GM10266 (cell line): Measurements from ENCODE around the gene SMYD3.

Experiments used
- DNase-seq: peaks from one replicate; pipeline ENCODE4 v3.0.0; 2012; ENCODE audit errors: extremely low spot score
- CTCF ChIP-seq: IDR thresholded peaks from 2 replicates; pipeline ENCODE4 v1.5.1; 2012; ENCODE audit warnings: mild to moderate bottlenecking, low read depth; ENCODE audit not compliant: control insufficient read depth, insufficient read depth; ENCODE audit errors: missing control alignments

The SMYD3 gene

GRCh38 chr1:246020211-246020954, 486.7 kb downstream of the SMYD3 start:
- DNase-seq = no peak
- no peak for TF ChIP-seq CTCF

GRCh38 chr1:246018146-246018545, 488.9 kb downstream of the SMYD3 start:
- DNase-seq = no peak
- TF ChIP-seq CTCF = no peak

- peak; percentile 60 for TF ChIP-seq CTCF
- DNase-seq = peak; percentile 44
These were observed 494.7 kb downstream of the SMYD3 start for GRCh38 chr1:246012341-246012740.

GRCh38 chr1:246010386-246010785, 496.7 kb downstream of the SMYD3 start:
- no peak for DNase-seq

GRCh38 chr1:246008363-246008831, 498.7 kb downstream of the SMYD3 start:
- no peak for TF ChIP-seq CTCF
- no peak for DNase-seq

More at GRCh38 chr1:246010386-246010785, 496.7 kb downstream of the SMYD3 start:
- TF ChIP-seq CTCF = no peak

GRCh38 chr1:246005067-246005466, 502.0 kb downstream of the SMYD3 start:
- TF ChIP-seq CTCF = no peak
- DNase-seq = no peak

GRCh38 chr1:246004301-246004700, 502.8 kb downstream of the SMYD3 start:
- no peak for DNase-seq
- no peak for TF ChIP-seq CTCF
